Tibial artery (tissue), 4 donors: ENCODE data around the gene MCF2L.

Experiments used
- DNase-seq, 2 donors: peaks; one replicate each; pipeline ENCODE4 v3.0.0-alpha.2; 2019
- H3K27ac ChIP-seq, 2 donors: fragments of 200-600 bp; sonication (generic) in 1 of 2; 1 replicate in 1 of 2; 2 replicates in 1 of 2; pipeline ENCODE4 v1.5.1; 2018 to 2019; ENCODE audit warnings: mild to moderate bottlenecking in 1 of 2
- H3K27me3 ChIP-seq, 2 donors: fragments of 200-600 bp; sonication (generic) in 1 of 2; one replicate each; pipeline versions ENCODE4 v1.5.1 to v1.6.0; 2016 to 2019
- H3K36me3 ChIP-seq, 3 donors: fragments of 200-600 bp; sonication (generic) in 2 of 3; one replicate each; pipeline ENCODE4 v1.5.1; 2016 to 2019; ENCODE audit warnings: mild to moderate bottlenecking in 2 of 3
- H3K4me1 ChIP-seq, 4 donors: fragments of 200-600 bp; sonication (generic) in 2 of 4; 1 replicate in 3 of 4; 2 replicates in 1 of 4; pipeline ENCODE4 v1.5.1; 2016 to 2019
- H3K4me3 ChIP-seq, 2 donors: fragments of 200-600 bp; sonication (generic) in 1 of 2; 1 replicate in 1 of 2; 2 replicates in 1 of 2; pipeline ENCODE4 v1.5.1; 2018 to 2019; ENCODE audit warnings: mild to moderate bottlenecking in 2 of 2
- H3K9me3 ChIP-seq, 3 donors: fragments of 200-600 bp; sonication (generic) in 1 of 3; one replicate each; pipeline ENCODE4 v1.5.1; 2016 to 2019
- intact Hi-C: fragments of 100-400 bp; cut with DNase I; formaldehyde crosslinking; loops from one replicate; pipeline ENCODE4 v1.15.0; 2023; ENCODE audit warnings: low total_unique reads
- TF ChIP-seq, protein P1 (sequence below), 2 experiments: fragments of 200-600 bp in 1 of 2; fragments of 450-650 bp in 1 of 2; IDR thresholded peaks; one replicate each; pipeline ENCODE4 v1.5.1; 2017 to 2019; ENCODE audit warnings: antibody characterized with exemption in 2 of 2, mild to moderate bottlenecking in 1 of 2, moderate library complexity in 1 of 2

The MCF2L gene

GRCh38 chr13:112992931-112993680 is 24.1 kb downstream of the MCF2L start:
- Histone ChIP-seq H3K4me3 (no peak overlapping the region), H3K27me3 (peaks cover 0 to 54% of the 10 kb centered on the region in 2 donors), H3K4me1 (peaks cover 0 to 3% (median 0%) of the 10 kb centered on the region in 4 donors), H3K36me3 (no peaks in the 10 kb centered on the region), H3K27ac (no peak overlapping the region), H3K9me3 (no peaks in the 10 kb centered on the region)
- TF ChIP-seq, protein P1, sequence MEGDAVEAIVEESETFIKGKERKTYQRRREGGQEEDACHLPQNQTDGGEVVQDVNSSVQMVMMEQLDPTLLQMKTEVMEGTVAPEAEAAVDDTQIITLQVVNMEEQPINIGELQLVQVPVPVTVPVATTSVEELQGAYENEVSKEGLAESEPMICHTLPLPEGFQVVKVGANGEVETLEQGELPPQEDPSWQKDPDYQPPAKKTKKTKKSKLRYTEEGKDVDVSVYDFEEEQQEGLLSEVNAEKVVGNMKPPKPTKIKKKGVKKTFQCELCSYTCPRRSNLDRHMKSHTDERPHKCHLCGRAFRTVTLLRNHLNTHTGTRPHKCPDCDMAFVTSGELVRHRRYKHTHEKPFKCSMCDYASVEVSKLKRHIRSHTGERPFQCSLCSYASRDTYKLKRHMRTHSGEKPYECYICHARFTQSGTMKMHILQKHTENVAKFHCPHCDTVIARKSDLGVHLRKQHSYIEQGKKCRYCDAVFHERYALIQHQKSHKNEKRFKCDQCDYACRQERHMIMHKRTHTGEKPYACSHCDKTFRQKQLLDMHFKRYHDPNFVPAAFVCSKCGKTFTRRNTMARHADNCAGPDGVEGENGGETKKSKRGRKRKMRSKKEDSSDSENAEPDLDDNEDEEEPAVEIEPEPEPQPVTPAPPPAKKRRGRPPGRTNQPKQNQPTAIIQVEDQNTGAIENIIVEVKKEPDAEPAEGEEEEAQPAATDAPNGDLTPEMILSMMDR (IDR thresholded peaks at IDR 0.05): no peak
- DNase-seq: no peak
- intact Hi-C loops: no loop called here

DNA sequence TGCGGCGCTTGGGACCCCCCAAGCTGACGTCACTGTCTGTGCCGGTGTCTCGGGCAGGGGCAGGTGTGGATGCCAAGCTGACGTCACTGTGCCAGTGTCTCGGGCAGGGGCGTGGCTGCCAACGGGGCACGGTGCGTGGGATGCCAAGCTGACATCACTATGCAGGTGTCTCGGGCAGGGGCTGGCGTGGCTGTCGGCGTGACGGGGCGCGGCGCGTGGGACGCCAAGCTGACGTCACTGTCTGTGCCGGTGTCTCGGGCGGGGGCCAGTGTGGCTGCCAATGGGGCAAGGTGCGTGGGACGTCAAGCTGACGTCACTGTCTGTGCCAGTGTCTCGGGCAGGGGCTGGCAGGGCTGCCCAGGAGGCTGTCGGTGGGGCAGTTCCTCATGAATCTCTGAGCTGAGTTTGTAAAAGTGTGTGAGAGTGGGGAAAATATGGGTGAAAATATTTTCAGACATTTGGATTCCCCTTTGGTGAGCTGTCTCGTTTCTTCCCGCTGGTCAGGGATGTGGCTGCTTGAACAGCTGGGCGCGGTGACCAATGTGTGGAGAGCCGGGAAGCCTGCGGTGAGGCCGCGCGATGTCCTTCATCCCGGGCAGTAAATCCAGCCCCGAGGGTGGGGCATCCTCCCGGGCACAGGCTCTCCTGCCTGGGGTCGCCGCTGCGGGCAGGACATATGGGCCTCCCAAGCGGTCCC is 25.2 kb downstream of the MCF2L start:
- no peaks in the 10 kb centered on the region for H3K9me3 ChIP-seq
- no peaks in the 10 kb centered on the region for H3K36me3 ChIP-seq
- DNase-seq: no peak
- H3K27ac ChIP-seq: no peak overlapping the region
- H3K27me3 ChIP-seq: peaks cover 0 to 59% of the 10 kb centered on the region in 2 donors
- peaks cover 0 to 3% (median 0%) of the 10 kb centered on the region in 4 donors for H3K4me1 ChIP-seq
- intact Hi-C loops: no loop called here
- no peak overlapping the region for H3K4me3 ChIP-seq
- TF ChIP-seq, protein P1 (IDR thresholded peaks at IDR 0.05): no peak

DNA sequence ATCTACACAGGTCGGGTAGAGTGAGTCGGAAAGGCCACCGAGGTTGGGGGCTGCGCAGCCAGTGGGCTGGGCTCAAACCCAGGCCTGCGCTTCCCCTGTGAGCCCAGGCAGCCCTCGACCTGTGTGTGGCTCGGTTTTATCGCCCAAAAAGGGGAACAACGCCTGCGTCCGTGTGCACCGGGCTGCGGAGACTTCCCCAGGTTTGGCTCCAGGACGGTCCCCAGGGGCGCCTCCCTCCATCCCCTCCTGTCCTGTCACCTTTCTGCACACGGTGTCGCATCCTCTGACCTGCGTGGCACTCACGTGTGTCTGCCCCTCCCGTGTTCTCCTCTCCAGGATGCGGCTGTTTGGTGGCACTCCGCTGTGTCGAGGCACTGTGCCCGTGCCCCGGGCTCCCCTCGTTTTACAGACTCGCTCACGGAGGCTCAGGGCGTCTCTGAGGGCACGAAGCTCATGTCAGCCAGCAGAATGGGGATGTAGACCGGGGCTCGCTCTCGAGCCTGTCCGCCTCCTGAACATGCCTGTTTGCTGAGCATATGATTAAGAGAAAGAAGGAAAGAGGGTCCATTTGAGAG is 25.9 kb downstream of the MCF2L start:
- no peak overlapping the region for H3K4me3 ChIP-seq
- peaks cover 0 to 3% (median 0%) of the 10 kb centered on the region in 4 donors for H3K4me1 ChIP-seq
- intact Hi-C loops: no loop called here
- H3K27me3 ChIP-seq: peaks cover 0 to 64% of the 10 kb centered on the region in 2 donors
- no peaks in the 10 kb centered on the region for H3K9me3 ChIP-seq
- H3K36me3 ChIP-seq: no peaks in the 10 kb centered on the region
- H3K27ac ChIP-seq: no peak overlapping the region
- no peak for DNase-seq
- TF ChIP-seq, protein P1 (IDR thresholded peaks at IDR 0.05): no peak

DNA sequence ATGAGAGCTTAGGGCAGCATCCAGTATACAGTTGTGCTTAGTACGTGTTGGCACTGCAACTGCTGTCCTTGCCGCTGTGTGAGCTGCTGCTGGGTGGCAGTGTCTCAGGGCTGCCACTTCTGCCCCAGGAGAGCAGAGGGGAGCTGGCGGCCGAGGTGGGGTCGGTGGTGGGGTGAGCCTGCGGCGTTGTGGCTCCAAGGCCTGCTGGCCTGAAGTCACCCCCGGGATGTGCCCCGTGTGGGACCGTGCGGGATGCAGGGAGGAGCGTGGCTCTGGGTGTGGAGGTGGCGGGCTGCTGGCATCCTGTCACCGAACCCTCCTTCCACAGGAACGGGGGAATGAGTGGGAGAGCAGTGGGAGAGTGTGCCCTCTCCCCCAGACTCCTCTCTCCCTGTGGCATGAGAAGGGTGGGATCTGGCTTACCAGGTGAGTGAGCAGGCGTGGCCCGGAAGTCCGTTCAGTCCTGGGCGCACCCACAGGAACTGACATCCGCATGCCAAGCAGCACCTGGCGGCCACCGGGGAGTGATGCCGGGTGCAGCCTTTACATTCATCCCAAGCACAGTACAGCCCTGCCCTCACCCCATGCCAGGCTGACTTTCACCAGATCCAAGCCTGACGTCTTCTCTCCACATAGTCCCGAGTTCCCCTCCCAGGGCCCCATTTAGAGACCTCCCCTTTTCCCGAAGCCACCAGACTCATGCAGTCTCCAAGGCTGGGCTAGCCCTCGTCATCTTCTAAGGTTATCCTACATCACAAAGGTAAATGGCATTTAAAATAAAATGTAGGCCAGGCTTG is 26.6 kb downstream of the MCF2L start:
- H3K36me3 ChIP-seq: no peaks in the 10 kb centered on the region
- H3K27ac ChIP-seq: no peak overlapping the region
- intact Hi-C loops: no loop called here
- H3K9me3 ChIP-seq: no peaks in the 10 kb centered on the region
- no peak overlapping the region for H3K4me3 ChIP-seq
- peaks cover 0 to 3% (median 0%) of the 10 kb centered on the region in 4 donors for H3K4me1 ChIP-seq
- no peak for DNase-seq
- TF ChIP-seq, protein P1 (IDR thresholded peaks at IDR 0.05): no peak
- peaks cover 0 to 72% of the 10 kb centered on the region in 2 donors for H3K27me3 ChIP-seq

- Histone ChIP-seq H3K27ac (no peak overlapping the region), H3K4me1 (peaks cover 0 to 10% (median 6%) of the 10 kb centered on the region in 4 donors), H3K4me3 (no peak overlapping the region), H3K9me3 (no peaks in the 10 kb centered on the region), H3K27me3 (peaks cover 0 to 82% of the 10 kb centered on the region in 2 donors), H3K36me3 (no peaks in the 10 kb centered on the region)
- intact Hi-C loops: no loop called here
- DNase-seq: no peak
- TF ChIP-seq, protein P1 (IDR thresholded peaks at IDR 0.05): no peak
Observed at GRCh38 chr13:112996671-112997091, 27.7 kb downstream of the MCF2L start.
